ENCODE results near the gene HAGHL.
"Not testable (repeated sequence)": the region's sequence is repeated elsewhere in the genome, so short reads cannot be mapped to it uniquely, and the experiment has no call there.

The HAGHL gene

GRCh38 chr16:774086-775001 is 47.4 kb downstream of the HAGHL start:
- no peak for DNase-seq

GRCh38 chr16:775236-775796 is 48.4 kb downstream of the HAGHL start:
- DNase-seq = no peak

- DNase-seq = not testable (repeated sequence)
These were observed 49.4 kb downstream of the HAGHL start for GRCh38 chr16:776298-776697.

- no peak for DNase-seq
These were observed 49.9 kb downstream of the HAGHL start for GRCh38 chr16:776824-777223.

GRCh38 chr16:777826-778225 is 50.9 kb downstream of the HAGHL start:
- no peak for DNase-seq

GRCh38 chr16:778447-778846 is 51.5 kb downstream of the HAGHL start:
- no peak for DNase-seq

- no peak for DNase-seq
These were observed 52.1 kb downstream of the HAGHL start for GRCh38 chr16:778909-779527.

All from fibroblast of skin of abdomen (primary cell).